Measurements from ENCODE around the gene OSBP2. TPM values are rescaled to one million over a fixed set of nuclear protein-coding genes. Genes with fewer than 3 reads are reported as not detected.
A peak's percentile ranks its signal among the peaks of the same experiment; 100 is the strongest.

The OSBP2 gene
- total and polyA plus RNA-seq, 10 of the 15 experiments (the other 5 are each of a cell fraction or from before 2014, with no cell fraction given), result 0.11 to 7.7 (median 3.6) TPM

- no peaks in the 10 kb centered on the region for H3K79me2 ChIP-seq (ENCODE audit: control insufficient read depth, insufficient read depth, low read length)
- no peaks in the 10 kb centered on the region for H3K36me3 ChIP-seq (ENCODE audit: control insufficient read depth in 2 of 2, insufficient read depth in 2 of 2, low read length in 1 of 2)
- intact Hi-C loops (cut with micrococcal nuclease; ENCODE audit: unreplicated experiment), result no loop called here
- no TSS peak for BruUV-seq (replicated peaks)
- FAIRE-seq, result no peak
- H3K4me1 ChIP-seq (ENCODE audit: control insufficient read depth, insufficient read depth, low read length), result no peaks in the 10 kb centered on the region
- TF ChIP-seq USF2 (IDR thresholded peaks at IDR 0.05; ENCODE audit: borderline replicate concordance, low read depth, low read length) (no peak), RAD21 (IDR thresholded peaks at IDR 0.05; ENCODE audit: insufficient read depth, low read depth, low read length) (no peak), ZNF592 (IDR thresholded peaks at IDR 0.05) (no peak), ELK1 (IDR thresholded peaks at IDR 0.05; ENCODE audit: low read depth, low read length) (no peak), ZBTB33 (IDR thresholded peaks at IDR 0.05) (no peak), MLLT1 (IDR thresholded peaks at IDR 0.05) (no peak), BACH1 (IDR thresholded peaks at IDR 0.05; ENCODE audit: borderline replicate concordance) (no peak), CTCF (IDR thresholded peaks at IDR 0.05 in 2 of 3, conservative IDR thresholded peaks at IDR 0.05 in 1 of 3; ENCODE audit: control insufficient read depth in 2 of 3, extremely low read depth in 1 of 3, insufficient read depth in 1 of 3, low read depth in 3 of 3, low read length in 3 of 3) (no peak), PAX5 (IDR thresholded peaks at IDR 0.05; ENCODE audit: borderline replicate concordance, low read depth, low read length) (no peak), POLR2AphosphoS2 (IDR thresholded peaks at IDR 0.05; ENCODE audit: low read depth, low read length) (no peak), SUZ12 (IDR thresholded peaks at IDR 0.05; ENCODE audit: unreplicated experiment) (no peak)
- H3K4me2 ChIP-seq (ENCODE audit: control insufficient read depth, insufficient read depth), result no peak overlapping the region
- in situ Hi-C loops (cut with MboI), result no loop called here
- ATAC-seq, result peak; percentile 40; the same call in 2 of the 3 replicates
- H3K4me3 ChIP-seq, result no peak overlapping the region
- H3K27ac ChIP-seq (ENCODE audit: control insufficient read depth, insufficient read depth), result no peak overlapping the region
- SMC1A ChIA-PET (ENCODE audit: uncharacterized antibody, unreplicated experiment), result no interaction called here
- H3K27me3 ChIP-seq (replicated peaks in 1 of 2; ENCODE audit: control insufficient read depth in 2 of 2, insufficient read depth in 2 of 2, low read length in 1 of 2), result peaks cover 9 to 10% of the 10 kb centered on the region in 2 experiments
- RAD21 ChIA-PET (ENCODE audit: unreplicated experiment), result no interaction called here
- POLR2A ChIA-PET, result no interaction called here
- CTCF ChIA-PET, result interaction anchor here (0.7 kb wide), 1 partner anchor 254 kb away, joined by 3 read pairs; no protein-coding TSS in a partner anchor
- no peaks in the 10 kb centered on the region for H3K9me3 ChIP-seq (replicated peaks; ENCODE audit: control insufficient read depth, insufficient read depth, low read length)
- H2AFZ ChIP-seq (ENCODE audit: control insufficient read depth, low read depth, low read length), result no peak overlapping the region
- no peak for DNase-seq (ENCODE audit: low read depth, low spot score)
- 36% methylated on average over 11 of the region's 11 CpGs for WGBS (ENCODE audit: insufficient coverage, insufficient replicate concordance, low lambda C conversion rate, missing lambda C conversion rate)
- no peaks in the 10 kb centered on the region for H4K20me1 ChIP-seq (ENCODE audit: control insufficient read depth, insufficient read depth)
- H3K9ac ChIP-seq (ENCODE audit: control insufficient read depth, insufficient read depth, low read length), result no peak overlapping the region
These were observed 128.3 kb downstream of the OSBP2 start for GRCh38 chr22:30823015-30823370.
